Body of pancreas (tissue), 4 donors: ENCODE data around the gene FBLN2. TPM values are rescaled to one million over a fixed set of nuclear protein-coding genes. Genes with fewer than 3 reads are reported as not detected.

Source experiments
- ATAC-seq: fragments of 150-250 bp; one replicate; pipeline ENCODE4 v1.9.1; 2016
- DNase-seq, 4 donors: peaks; one replicate each; pipeline ENCODE4 v3.0.0-alpha.2; 2019
- H3K27ac ChIP-seq, 4 donors: fragments of 200-600 bp; sonication (generic); 1 replicate in 3 of 4; 2 replicates in 1 of 4; pipeline versions ENCODE4 v1.5.1 to v1.6.1; 2016 to 2019; ENCODE audit warnings: mild to moderate bottlenecking in 1 of 4, mixed read lengths in 1 of 4, moderate library complexity in 1 of 4
- H3K27me3 ChIP-seq, 2 donors: fragments of 200-600 bp; sonication (generic); one replicate each; pipeline ENCODE4 v1.6.0; 2016; ENCODE audit warnings: mild to moderate bottlenecking in 1 of 2
- H3K36me3 ChIP-seq, 2 donors: fragments of 200-600 bp; sonication (generic); replicated peaks in 1 of 2; 2 replicates each; pipeline ENCODE4 v1.5.1; 2016; ENCODE audit warnings: low read depth in 2 of 2; ENCODE audit not compliant: insufficient read depth in 1 of 2
- H3K4me1 ChIP-seq: fragments of 200-600 bp; sonication (generic); one replicate; pipeline ENCODE4 v1.6.0; 2016
- H3K4me3 ChIP-seq, 2 donors: fragments of 200-600 bp; sonication (generic); 1 replicate in 1 of 2; 2 replicates in 1 of 2; pipeline ENCODE4 v1.5.1; 2016 to 2019
- H3K9me3 ChIP-seq, 3 donors: fragments of 200-600 bp; sonication (generic); 1 replicate in 2 of 3; 2 replicates in 1 of 3; pipeline ENCODE4 v1.5.1; 2016
- POLR2A ChIP-seq, 3 donors: fragments of 450-650 bp; IDR thresholded peaks; one replicate each; pipeline ENCODE4 v1.6.1; 2016; ENCODE audit warnings: antibody characterized with exemption in 3 of 3, mild to moderate bottlenecking in 2 of 3
- WGBS, 2 donors: methylation state at CpG; one replicate each; pipeline ENCODE4 v1.1.5; 2017; 5-methylcytosine and 5-hydroxymethylcytosine counted together
- intact Hi-C: fragments of 100-400 bp; cut with DNase I; formaldehyde crosslinking; loops from one replicate; pipeline ENCODE4 v1.15.1; 2023
- total RNA-seq, 2 donors: library from RNA; depleted of rRNA; stranded (reverse); fragments of >200 nt; gene quantifications; one replicate each; pipeline ENCODE4 v1.1.0, GENCODE V29; 2016
- TF ChIP-seq, protein P1 (sequence below), 7 experiments: fragments of 450-650 bp in 4 of 7; fragments of 200-600 bp in 3 of 7; sonication (generic) in 3 of 7; IDR thresholded peaks; one replicate each; pipeline ENCODE4 v1.5.1; 2016 to 2019; ENCODE audit warnings: antibody characterized with exemption in 7 of 7

FBLN2 gene
- total RNA-seq, 2 donors from 2014 or later: 18.9 to 54.7 TPM

DNA sequence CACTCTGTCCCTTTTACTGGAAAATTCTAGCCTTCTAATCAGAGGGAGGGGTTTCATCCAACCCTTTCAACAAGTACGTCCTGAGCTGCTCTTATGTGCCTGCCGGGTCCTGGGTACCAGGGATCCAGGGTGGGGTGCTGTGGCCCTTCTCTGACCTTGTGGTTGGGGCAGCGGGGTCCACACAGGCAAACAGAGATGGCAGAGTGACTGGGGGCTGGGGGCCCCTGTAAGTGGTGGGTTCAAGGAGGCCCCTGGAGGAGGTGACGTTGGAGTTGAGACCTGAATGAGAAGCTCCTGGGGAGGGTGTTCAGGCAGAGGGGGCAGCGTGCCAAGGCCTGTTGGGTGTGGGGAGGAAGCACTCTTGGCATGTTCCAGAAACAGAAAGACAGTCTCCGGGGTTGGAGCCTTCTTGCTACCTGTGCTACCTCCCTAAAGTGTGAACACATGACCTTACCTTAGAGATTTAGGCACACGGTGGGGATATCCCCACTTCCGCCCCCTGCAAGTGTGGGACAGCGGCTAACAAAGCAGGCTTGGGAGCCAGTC lies 78.1 kb downstream of the FBLN2 start:
- intact Hi-C loops: no loop called here
- no peak overlapping the region for H3K27ac ChIP-seq
- no peak overlapping the region for H3K4me3 ChIP-seq
- no peaks in the 10 kb centered on the region for H3K4me1 ChIP-seq
- DNase-seq (no peak), ATAC-seq (no peak)
- TF ChIP-seq, protein P1, sequence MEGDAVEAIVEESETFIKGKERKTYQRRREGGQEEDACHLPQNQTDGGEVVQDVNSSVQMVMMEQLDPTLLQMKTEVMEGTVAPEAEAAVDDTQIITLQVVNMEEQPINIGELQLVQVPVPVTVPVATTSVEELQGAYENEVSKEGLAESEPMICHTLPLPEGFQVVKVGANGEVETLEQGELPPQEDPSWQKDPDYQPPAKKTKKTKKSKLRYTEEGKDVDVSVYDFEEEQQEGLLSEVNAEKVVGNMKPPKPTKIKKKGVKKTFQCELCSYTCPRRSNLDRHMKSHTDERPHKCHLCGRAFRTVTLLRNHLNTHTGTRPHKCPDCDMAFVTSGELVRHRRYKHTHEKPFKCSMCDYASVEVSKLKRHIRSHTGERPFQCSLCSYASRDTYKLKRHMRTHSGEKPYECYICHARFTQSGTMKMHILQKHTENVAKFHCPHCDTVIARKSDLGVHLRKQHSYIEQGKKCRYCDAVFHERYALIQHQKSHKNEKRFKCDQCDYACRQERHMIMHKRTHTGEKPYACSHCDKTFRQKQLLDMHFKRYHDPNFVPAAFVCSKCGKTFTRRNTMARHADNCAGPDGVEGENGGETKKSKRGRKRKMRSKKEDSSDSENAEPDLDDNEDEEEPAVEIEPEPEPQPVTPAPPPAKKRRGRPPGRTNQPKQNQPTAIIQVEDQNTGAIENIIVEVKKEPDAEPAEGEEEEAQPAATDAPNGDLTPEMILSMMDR (IDR thresholded peaks at IDR 0.05): no peak
- no peak for TF ChIP-seq POLR2A (IDR thresholded peaks at IDR 0.05)
- no peaks in the 10 kb centered on the region for H3K9me3 ChIP-seq
- WGBS, 2 donors: 76 to 83% methylated on average over 9 of the region's 9 CpGs
- no peaks in the 10 kb centered on the region for H3K27me3 ChIP-seq
- no peaks in the 10 kb centered on the region for H3K36me3 ChIP-seq

DNA sequence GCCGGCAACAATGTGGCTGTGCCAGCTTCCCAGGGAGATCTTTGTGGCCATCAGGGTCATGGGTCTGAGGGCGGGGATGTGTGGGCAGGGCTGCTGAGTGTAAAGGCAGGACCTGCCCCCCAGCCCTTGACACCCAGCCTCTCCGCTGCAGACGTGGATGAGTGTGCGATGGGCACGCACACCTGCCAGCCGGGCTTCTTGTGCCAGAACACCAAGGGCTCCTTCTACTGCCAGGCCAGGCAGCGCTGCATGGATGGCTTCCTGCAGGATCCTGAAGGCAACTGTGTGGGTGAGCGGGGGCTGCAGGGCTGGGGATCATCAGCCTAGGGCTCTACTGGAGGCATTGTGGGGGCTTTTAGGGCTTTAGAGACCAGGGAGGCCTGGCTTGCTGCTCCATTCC lies 78.8 kb downstream of the FBLN2 start:
- intact Hi-C loops: no loop called here
- DNase-seq (no peak), ATAC-seq (no peak)
- H3K9me3 ChIP-seq: no peaks in the 10 kb centered on the region
- TF ChIP-seq POLR2A (IDR thresholded peaks at IDR 0.05): no peak
- TF ChIP-seq, protein P1 (IDR thresholded peaks at IDR 0.05): no peak
- no peak overlapping the region for H3K4me3 ChIP-seq
- H3K27me3 ChIP-seq: no peaks in the 10 kb centered on the region
- 96 to 100% methylated on average over 2 to 9 of the region's 9 CpGs for WGBS, 2 donors
- H3K36me3 ChIP-seq: no peaks in the 10 kb centered on the region
- no peaks in the 10 kb centered on the region for H3K4me1 ChIP-seq
- H3K27ac ChIP-seq: no peak overlapping the region

- DNase-seq (no peak), ATAC-seq (no peak)
- Histone ChIP-seq H3K36me3 (no peaks in the 10 kb centered on the region), H3K4me3 (no peak overlapping the region), H3K4me1 (no peaks in the 10 kb centered on the region), H3K27me3 (no peaks in the 10 kb centered on the region), H3K27ac (no peak overlapping the region), H3K9me3 (no peaks in the 10 kb centered on the region)
- intact Hi-C loops: no loop called here
- 79 to 80% methylated on average over 2 to 10 of the region's 10 CpGs for WGBS, 2 donors
- no peak for TF ChIP-seq POLR2A (IDR thresholded peaks at IDR 0.05)
- TF ChIP-seq, protein P1 (IDR thresholded peaks at IDR 0.05): no peak
These were observed 79.5 kb downstream of the FBLN2 start for GRCh38 chr3:13628432-13628831.

DNA sequence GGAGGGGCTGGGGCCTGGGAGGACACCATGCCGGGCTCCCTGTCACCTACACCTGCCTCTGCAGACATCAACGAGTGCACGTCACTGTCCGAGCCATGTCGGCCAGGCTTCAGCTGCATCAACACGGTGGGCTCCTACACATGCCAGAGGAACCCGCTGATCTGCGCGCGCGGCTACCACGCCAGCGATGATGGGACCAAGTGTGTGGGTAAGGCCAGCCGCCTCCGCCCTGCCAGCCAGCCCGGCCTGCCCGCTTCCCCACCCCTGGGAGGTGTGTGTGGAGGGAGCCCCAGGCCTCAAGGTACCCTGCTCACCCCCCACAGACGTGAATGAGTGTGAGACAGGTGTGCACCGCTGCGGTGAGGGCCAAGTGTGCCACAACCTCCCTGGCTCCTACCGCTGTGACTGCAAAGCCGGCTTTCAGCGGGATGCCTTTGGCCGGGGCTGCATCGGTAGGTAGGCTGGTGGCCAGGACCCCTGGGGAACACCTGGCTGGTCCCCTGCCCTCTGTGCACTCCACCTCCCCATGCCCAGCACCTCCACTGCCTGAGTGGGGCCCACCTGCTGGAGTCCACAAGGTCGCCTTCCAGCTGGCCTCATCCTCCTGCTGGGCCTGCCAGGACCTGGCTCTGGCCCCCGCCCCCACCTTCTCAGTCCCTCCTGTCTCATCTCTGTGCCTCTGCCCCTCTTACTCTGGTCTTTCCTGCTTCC lies 80.1 kb downstream of the FBLN2 start:
- Histone ChIP-seq H3K4me3 (no peak overlapping the region), H3K27ac (no peak overlapping the region), H3K9me3 (no peaks in the 10 kb centered on the region), H3K27me3 (no peaks in the 10 kb centered on the region), H3K4me1 (no peaks in the 10 kb centered on the region), H3K36me3 (no peaks in the 10 kb centered on the region)
- intact Hi-C loops: no loop called here
- no peak for DNase-seq
- ATAC-seq: no peak
- WGBS, 2 donors: 88 to 93% methylated on average over 6 to 19 of the region's 27 CpGs
- no peak for TF ChIP-seq POLR2A (IDR thresholded peaks at IDR 0.05)
- TF ChIP-seq, protein P1 (IDR thresholded peaks at IDR 0.05): no peak

GRCh38 chr3:13629644-13630043 lies 80.7 kb downstream of the FBLN2 start:
- H3K36me3 ChIP-seq: no peaks in the 10 kb centered on the region
- H3K9me3 ChIP-seq: no peaks in the 10 kb centered on the region
- ATAC-seq: no peak
- H3K27me3 ChIP-seq: no peaks in the 10 kb centered on the region
- no peak for TF ChIP-seq POLR2A (IDR thresholded peaks at IDR 0.05)
- TF ChIP-seq, protein P1 (IDR thresholded peaks at IDR 0.05): no peak
- DNase-seq: no peak
- no peaks in the 10 kb centered on the region for H3K4me1 ChIP-seq
- 93 to 95% methylated on average over 14 to 16 of the region's 16 CpGs for WGBS, 2 donors
- H3K27ac ChIP-seq: no peak overlapping the region
- intact Hi-C loops: no loop called here
- no peak overlapping the region for H3K4me3 ChIP-seq
